Fibroblast of skin of right quadriceps (primary cell): Measurements from ENCODE around the gene CPEB3.
"Not testable (repeated sequence)": the region's sequence is repeated elsewhere in the genome, so short reads cannot be mapped to it uniquely, and the experiment has no call there.

ENCODE experiments used
- DNase-seq: peaks from one replicate; pipeline ENCODE4 v3.0.0-alpha.2; 2013

The CPEB3 gene

DNA sequence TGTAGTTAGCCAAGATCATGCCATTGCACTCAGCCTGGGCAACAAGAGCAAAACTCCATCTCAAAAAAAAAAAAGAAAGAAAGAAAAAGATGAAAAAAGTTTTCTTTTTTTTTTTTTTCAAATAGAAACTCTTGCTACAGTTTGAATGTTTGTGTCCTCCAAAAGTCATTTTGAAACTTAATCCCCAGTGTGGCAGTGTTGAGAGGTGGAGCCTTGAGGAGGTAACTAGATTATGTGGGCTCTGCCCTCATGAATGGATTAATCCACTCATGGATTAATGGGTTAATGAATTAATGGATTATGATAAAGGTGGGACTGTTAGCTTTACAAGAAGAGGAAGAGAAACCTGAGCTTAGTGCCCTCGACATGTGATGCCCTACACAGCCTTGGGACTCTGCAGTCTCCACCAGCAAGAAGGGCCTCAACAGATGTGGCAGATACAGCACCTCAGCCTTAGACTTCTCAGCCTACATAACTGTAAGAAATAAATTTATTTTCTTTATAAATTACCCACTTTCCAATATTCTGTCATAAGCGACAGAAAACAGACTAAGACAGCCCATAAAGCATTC, 25.1 kb downstream of the CPEB3 start:
- no peak for DNase-seq

GRCh38 chr10:92264249-92264648, 26.6 kb downstream of the CPEB3 start:
- no peak for DNase-seq

DNA sequence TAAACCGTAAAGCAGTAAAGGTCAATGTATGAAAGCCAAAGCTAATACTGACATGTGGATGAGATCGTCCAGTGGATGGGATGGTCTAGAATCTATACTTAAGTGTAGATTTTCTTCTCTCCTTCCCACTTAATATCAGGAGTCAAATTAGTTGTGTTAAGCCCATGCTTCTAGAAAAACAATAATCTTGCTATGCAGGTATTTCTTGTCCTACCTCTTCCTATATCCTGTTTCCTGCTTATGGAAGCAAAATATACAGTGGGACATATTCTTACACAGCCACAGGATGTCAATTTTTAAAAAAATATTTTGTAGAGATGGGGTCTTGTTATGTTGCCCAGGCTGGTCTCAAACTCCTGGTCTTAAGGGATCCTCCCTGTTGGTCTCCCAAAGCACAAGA, 27.5 kb downstream of the CPEB3 start:
- no peak for DNase-seq

DNA sequence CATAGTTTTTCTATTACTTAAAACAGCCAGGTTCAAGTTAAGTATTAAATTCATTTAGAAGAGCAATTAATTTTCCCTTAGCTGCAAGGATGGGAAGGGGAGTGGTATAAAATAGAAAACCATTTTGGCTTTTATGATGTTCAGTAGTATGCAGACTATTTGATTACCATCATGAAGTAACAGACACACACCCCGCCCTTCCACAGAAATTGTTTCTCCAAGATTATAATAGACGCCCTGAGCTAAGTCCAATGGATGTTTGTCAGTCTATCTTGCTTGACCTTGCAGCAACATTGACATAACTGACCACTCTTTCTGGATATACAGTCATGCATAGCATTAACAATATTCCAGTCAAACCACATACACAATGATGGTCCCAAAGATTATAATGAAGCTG, 42.3 kb downstream of the CPEB3 start:
- no peak for DNase-seq

DNA sequence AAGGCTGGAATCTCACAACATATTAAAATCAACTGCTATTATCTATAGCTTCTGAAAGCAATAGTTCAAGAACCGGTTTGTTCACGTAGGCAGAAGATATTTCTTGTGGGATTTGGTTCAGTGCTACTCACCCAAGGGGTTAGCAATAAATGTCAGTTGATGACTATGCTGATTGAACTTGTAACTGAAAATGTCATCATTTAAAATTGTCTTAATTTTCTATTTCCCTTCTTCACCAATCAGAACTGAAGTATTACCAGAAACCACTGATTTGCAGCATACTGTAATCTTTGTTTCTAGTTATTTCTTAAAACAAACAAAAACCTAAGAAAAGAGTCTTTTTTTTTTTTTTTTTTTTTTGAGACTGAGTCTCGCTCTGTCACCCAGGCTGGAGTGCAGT, 46.1 kb downstream of the CPEB3 start:
- DNase-seq = no peak

DNA sequence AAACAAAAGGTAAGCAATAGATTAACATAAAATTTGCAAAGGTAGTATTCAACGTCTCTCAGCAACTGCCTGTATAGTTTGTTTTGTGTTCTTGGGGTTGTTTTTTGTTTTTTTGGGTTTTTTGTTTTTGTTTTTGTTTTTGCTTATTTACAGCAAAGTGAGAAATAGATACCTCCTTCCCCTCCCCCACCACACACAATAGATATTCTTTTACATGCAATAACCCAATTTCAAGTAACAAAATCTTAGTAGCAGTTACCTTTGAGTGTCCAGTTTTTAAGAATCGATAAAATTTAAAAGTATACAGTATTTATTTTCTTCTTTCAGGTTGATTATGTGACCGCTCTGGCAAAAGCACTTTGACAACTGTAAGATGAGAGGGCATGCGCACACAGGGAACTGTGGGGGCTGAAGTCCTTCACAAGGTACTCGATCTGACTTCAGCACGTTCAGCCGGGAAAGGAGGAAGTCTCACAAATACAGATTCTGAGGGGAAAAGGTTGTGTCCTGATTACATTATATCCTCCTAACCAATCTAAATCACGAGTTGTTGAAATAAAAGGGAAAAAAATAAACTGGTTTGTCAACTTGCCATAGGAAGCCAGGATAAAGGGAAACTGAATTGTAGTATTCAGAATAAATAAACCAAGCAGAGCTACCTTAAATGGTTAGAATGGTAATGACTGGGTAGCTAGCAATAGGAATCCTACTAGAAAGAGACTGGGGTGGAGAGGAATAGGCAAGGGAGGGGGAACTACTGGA, 47.8 kb downstream of the CPEB3 start:
- peak; percentile 47 for DNase-seq

DNA sequence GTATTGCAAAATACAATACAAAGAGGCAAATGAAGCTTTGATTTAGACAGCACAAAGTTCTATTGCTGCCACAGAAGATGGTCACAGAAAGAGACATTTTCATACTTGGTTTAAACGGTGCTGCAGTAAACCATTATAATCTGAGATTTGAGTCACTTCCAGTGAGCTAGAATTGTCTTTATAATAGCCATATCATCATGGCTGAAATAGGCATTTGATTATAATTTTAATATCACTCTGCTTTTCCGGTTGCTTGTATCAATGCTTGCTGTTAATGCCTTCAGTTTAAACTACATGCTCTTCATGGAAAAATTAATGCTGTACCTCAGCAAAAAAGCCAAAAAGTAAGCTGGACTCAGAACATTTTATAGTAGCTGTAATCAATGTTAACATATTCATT, 48.5 kb downstream of the CPEB3 start:
- DNase-seq = no peak

GRCh38 chr10:92241501-92241900, 49.4 kb downstream of the CPEB3 start:
- DNase-seq = no peak

GRCh38 chr10:92241158-92241500, 49.7 kb downstream of the CPEB3 start:
- peak; percentile 15 for DNase-seq

- peak; percentile 52 for DNase-seq
These were observed 50.4 kb downstream of the CPEB3 start for GRCh38 chr10:92240289-92241157.

GRCh38 chr10:92239600-92240288, 51.1 kb downstream of the CPEB3 start:
- DNase-seq = no peak

GRCh38 chr10:92239151-92239599, 51.7 kb downstream of the CPEB3 start:
- DNase-seq = no peak

DNA sequence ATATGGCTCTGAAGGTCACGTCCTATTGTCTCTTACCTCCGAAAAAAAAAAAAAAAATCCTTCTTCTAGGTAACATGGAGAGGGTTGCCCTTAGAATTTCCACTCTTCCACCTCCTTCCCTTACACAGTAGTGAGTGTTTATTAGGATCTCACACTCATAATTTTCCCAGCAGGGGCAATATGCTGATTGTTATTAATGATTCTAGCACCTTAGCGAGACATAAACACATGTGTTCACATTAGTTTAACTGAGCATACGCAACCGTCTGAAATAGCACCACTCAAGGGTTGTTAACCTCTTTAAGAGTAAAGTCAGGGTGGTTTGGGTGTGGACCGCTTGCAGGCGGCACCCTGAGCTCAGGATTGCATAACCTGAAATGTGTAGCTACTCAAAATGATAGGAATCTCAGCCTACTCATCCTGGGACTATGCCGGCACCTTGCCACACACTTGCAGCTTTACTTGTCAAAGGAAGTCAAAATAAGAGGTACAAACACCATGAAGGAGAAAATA, 52.2 kb downstream of the CPEB3 start:
- DNase-seq = peak; percentile 33

GRCh38 chr10:92238054-92238585, 52.8 kb downstream of the CPEB3 start:
- DNase-seq = no peak

GRCh38 chr10:92231196-92231595, 59.7 kb downstream of the CPEB3 start:
- DNase-seq = no peak

DNA sequence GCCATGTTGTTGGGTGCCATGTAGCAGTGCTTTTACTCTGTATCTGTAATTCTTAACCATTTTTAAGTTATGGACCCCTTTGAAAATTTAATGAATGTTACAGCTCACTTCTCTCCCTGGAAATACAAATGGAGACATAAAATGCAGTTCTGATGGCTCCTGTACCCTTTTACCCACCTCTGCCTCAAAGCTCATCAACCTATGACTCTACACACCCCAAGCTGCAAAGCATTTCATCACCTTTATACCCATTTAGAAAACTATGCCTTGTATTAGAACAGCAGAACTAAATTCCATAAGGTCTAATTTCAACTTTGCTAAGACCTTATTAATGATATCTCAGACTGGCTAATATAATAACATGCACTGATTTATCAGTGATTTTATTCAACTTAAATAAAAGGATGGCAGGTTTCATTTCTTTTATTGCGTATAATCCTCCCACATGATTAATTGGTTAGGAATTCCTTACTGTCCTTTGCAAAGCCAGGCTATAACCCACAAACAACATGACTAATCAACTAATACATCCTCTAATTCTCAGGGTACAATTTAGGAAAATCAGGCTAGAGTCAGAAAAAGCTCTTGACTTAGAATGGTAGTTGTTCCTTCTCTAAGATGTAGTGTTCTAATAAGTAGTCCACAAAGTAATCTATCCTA, 68.1 kb downstream of the CPEB3 start:
- DNase-seq = peak; percentile 74

DNA sequence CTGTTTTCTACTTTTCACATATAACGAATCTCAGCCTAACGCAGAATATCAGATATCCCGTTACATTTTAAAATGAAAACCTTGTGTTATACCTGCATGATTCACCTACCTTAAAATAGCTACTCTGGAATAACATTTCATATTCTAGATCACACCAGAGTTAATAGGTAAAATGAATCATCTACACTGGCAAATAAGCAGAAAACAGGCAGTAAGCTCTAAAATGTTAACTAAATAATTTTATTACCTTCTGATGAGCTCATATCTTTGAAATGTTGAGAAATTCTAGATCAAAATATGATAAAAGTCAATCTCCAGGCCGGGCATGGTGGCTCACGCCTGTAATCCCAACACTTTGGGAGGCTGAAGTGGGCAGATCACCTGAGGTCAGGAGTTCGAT, 71.3 kb downstream of the CPEB3 start:
- DNase-seq = no peak

DNA sequence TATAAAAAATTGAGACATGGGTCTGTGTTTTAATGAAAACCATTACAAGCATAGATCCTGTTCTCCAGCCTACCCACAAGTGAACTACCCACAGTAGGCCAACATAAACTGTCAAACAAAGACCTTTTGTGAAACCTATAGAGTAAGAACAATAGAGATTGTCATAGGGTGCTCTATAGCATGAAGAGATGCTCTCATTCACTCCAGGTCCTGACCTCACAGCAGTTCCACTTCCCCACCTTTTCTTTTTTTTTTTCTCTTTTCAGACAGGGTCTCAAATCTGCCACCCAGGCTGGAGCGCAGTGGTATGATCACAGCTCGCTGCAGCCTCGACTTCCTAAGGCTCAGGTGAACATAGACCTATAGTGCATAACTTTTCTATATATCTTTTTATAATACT, 72.3 kb downstream of the CPEB3 start:
- DNase-seq = no peak

- not testable (repeated sequence) for DNase-seq
These were observed 74.3 kb downstream of the CPEB3 start for GRCh38 chr10:92216608-92217007.

DNA sequence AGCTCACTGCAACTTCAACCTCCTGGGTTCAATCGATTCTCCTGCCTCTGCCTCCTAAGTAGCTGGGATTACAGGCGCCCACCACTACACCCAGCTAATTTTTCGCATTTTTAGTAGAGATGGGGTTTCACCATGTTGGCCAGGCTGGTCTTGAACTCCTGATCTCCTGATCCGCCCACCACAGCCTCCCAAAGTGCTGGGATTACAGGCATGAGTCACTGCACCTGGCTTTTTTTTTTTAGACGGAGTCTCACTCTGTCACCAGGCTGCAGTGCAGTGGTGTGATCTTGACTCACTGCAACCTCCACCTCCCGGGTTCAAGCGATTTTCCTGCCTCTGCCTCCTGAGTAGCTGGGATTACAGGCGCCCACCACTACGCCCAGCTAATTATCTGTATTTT, 75.7 kb downstream of the CPEB3 start:
- not testable (repeated sequence) for DNase-seq

DNA sequence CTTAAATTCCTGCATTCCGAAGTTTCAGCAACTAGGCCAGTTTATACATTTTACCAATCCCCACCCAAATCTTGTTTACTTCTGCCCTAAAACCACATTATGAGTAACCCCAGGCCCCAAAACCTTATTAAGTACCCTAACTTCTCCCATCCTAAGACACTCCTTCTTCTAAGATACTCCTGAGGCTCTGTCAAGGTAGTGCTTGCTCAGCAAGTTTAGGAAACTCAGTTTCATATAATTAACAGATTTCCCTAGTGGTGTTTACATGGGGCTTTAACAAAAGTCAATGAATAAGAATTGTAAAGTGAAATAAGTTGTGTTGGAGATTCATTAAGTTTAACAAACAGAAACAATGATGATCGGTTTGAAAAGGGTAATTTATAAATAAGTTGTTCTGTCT, 77.8 kb downstream of the CPEB3 start:
- DNase-seq = no peak

DNA sequence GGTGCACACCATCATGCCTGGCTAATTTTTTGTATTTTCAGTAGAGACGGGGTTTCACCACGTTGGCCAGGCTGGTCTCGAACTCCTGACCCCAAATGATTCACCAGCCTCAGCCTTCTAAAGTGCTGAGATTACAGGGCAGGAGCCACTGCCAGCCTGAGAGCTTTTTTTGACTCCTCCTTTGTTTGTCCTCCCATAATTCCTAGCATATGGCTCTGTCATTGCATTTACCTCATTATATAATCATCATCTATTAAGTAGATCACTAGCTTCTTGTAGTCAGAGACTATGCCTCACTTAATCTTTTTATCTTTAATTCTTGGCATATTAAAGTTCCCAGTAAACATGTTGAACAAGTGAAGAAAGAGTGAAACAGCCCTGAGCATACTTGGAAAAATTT, 82.1 kb downstream of the CPEB3 start:
- DNase-seq = peak; percentile 7
